ACC112 (cell line): Measurements from ENCODE around the gene ASCC3.
"Not testable (repeated sequence)": the region's sequence is repeated elsewhere in the genome, so short reads cannot be mapped to it uniquely, and the experiment has no call there.

Source experiments
- H2AFZ ChIP-seq: fragments of 200-600 bp; sonication (generic); one replicate; pipeline ENCODE4 v1.6.0; 2017; ENCODE audit warnings: antibody characterized with exemption, low read length; ENCODE audit not compliant: unreplicated experiment
- H3K27ac ChIP-seq: fragments of 200-600 bp; sonication (generic); 2 replicates; pipeline ENCODE4 v1.5.1; 2014; ENCODE audit warnings: low read depth, mild to moderate bottlenecking, antibody characterized with exemption, low read length, moderate library complexity
- H3K27me3 ChIP-seq: fragments of 200-600 bp; sonication (generic); 2 replicates; pipeline ENCODE4 v1.6.1; 2014; ENCODE audit warnings: mild to moderate bottlenecking, antibody characterized with exemption, low read length, moderate library complexity, mixed read lengths; ENCODE audit not compliant: insufficient read depth
- H3K36me3 ChIP-seq: fragments of 200-600 bp; sonication (generic); 2 replicates; pipeline ENCODE4 v1.6.1; 2016; ENCODE audit warnings: mild to moderate bottlenecking, antibody characterized with exemption, low read length, moderate library complexity, mixed read lengths; ENCODE audit not compliant: insufficient read depth
- H3K4me1 ChIP-seq: fragments of 200-600 bp; sonication (generic); one replicate; pipeline ENCODE4 v1.6.1; 2016; ENCODE audit warnings: low read length, mixed read lengths; ENCODE audit not compliant: insufficient read depth, unreplicated experiment, control insufficient read depth
- H3K4me3 ChIP-seq: fragments of 200-600 bp; sonication (generic); 2 replicates; pipeline ENCODE4 v1.5.1; 2014; ENCODE audit warnings: mild to moderate bottlenecking, low read depth, low read length
- H3K79me2 ChIP-seq: fragments of 200-600 bp; sonication (generic); one replicate; pipeline ENCODE4 v1.6.0; 2016; ENCODE audit warnings: low read length; ENCODE audit not compliant: control insufficient read depth, unreplicated experiment, insufficient read depth

The ASCC3 gene

DNA sequence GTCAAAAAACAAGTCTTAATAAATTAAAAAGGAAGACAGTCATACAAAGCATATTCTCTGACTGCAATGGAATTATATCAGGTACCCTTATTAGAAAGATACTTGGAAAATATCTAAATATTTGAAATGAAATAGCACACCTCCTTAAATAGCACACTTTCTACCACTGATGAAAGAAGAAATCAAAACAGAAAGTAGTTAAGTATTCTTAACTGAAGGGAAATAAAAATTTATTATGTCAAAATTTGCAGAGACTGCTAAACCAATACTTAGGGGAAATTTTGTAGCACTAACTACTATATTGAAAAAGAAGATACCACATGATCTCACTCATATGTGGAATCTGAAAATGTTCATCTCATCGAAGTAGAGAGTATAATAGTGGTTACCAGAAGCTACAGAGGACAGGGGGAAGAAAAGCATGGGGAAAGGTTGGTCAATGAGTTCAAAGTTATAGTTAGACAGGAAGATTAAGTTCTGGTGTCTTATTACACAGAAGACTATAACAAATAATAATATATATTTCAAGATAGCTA lies 112.2 kb downstream of the ASCC3 start:
- Histone ChIP-seq H3K4me3 (no peak overlapping the region), H3K27ac (no peak overlapping the region), H3K79me2 (no peaks in the 10 kb centered on the region), H3K27me3 (no peaks in the 10 kb centered on the region), H3K4me1 (no peaks in the 10 kb centered on the region), H3K36me3 (peaks cover 35% of the 10 kb centered on the region), H2AFZ (no peak overlapping the region)

DNA sequence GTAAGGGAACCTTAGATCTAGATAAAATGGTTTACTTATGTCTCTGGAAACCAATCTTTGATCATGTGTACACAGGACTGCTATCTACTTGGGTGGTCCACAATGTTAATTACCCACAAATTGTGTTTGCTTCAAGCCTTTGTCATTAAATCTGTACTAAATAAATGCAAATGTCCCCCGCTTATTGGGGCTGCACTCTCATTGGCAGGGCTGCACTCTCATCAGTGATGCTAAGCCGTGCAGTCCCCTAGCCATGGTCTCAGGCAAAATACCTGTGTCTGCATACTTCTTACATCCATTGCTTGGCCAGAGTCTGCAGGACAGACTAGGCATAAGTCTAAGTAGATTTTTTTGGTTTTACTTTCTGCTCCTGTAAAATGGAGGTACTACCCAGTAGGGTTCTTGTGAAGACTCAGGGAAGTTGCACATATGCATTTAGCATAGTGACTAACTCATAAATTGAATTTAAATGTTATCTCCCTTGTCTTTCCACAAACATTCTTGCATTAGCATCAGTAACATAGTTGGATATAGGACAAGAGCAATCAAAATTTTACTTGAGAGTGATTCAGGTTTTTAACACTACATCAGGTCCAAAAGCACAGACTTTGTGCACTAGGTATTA lies 117.4 kb downstream of the ASCC3 start:
- H2AFZ ChIP-seq, result no peak overlapping the region
- H3K27ac ChIP-seq, result no peak overlapping the region
- H3K36me3 ChIP-seq, result peaks cover 58% of the 10 kb centered on the region
- no peak overlapping the region for H3K4me3 ChIP-seq
- no peaks in the 10 kb centered on the region for H3K27me3 ChIP-seq
- no peaks in the 10 kb centered on the region for H3K4me1 ChIP-seq
- H3K79me2 ChIP-seq, result no peaks in the 10 kb centered on the region

DNA sequence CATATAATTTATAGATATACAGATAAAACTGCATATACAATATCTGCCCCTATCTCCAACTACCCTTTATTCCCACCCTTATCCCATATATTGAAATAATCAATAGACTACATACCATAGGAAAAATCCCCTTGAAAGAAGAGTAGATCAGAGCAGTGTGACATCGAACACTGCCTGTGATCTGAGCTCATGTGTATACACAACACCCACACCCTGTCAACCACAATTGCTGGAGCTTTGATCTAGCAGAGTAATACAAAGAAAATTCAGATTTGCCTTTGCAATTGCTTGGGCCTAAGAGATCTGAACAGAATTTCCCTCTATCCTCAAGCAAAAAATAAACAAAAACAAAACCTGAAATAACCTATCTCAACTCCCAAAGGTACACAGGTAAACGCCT lies 119.3 kb downstream of the ASCC3 start:
- H2AFZ ChIP-seq, result no peak overlapping the region
- no peaks in the 10 kb centered on the region for H3K27me3 ChIP-seq
- no peak overlapping the region for H3K27ac ChIP-seq
- no peak overlapping the region for H3K4me3 ChIP-seq
- H3K79me2 ChIP-seq, result no peaks in the 10 kb centered on the region
- H3K4me1 ChIP-seq, result no peaks in the 10 kb centered on the region
- H3K36me3 ChIP-seq, result peaks cover 54% of the 10 kb centered on the region

DNA sequence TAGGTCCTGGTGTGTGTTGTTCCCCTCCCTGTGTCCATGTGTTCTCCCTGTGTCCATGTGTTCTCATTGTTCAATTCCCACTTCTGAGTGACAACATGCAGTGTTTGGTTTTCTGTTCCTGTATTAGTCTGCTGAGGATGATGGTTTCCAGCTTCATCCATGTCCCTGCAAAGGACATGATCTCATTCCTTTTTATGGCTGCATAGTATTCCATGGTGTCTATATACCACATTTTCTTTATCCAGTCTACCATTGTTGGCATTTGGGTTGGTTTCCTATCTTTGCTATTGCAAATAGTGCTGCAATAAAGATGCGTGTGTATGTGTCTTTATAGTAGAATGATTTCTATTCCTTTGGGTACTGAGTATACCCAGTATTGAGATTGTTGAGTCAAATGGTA lies 122.7 kb downstream of the ASCC3 start:
- H3K27ac ChIP-seq, H3K4me3 ChIP-seq, H3K4me1 ChIP-seq, H2AFZ ChIP-seq, H3K27me3 ChIP-seq, H3K79me2 ChIP-seq: not testable (repeated sequence)
- peaks cover 21% of the 10 kb centered on the region for H3K36me3 ChIP-seq

DNA sequence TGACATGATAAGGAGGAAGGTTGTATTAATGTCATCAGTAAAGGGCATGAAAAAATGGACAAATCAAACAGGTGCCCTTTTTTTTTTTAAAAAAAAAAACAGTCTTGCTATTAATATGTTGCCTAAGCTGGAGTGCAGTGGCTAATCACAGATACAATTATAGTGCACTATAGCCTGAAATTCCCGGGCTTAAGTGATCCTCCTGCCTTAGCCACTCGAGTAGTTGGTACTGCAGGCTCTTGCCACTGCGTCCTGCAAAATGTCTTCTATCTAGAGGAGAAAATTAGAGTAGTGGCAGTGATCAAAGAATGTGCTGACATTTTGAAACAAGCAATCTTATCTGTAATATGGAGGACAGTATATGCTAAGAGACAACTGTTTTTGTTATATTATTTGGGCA lies 127.7 kb downstream of the ASCC3 start:
- peaks cover 5% of the 10 kb centered on the region for H3K36me3 ChIP-seq
- H3K4me1 ChIP-seq, result no peaks in the 10 kb centered on the region
- H2AFZ ChIP-seq, result no peak overlapping the region
- H3K79me2 ChIP-seq, result no peaks in the 10 kb centered on the region
- H3K27me3 ChIP-seq, result no peaks in the 10 kb centered on the region
- H3K4me3 ChIP-seq, result no peak overlapping the region
- H3K27ac ChIP-seq, result no peak overlapping the region

DNA sequence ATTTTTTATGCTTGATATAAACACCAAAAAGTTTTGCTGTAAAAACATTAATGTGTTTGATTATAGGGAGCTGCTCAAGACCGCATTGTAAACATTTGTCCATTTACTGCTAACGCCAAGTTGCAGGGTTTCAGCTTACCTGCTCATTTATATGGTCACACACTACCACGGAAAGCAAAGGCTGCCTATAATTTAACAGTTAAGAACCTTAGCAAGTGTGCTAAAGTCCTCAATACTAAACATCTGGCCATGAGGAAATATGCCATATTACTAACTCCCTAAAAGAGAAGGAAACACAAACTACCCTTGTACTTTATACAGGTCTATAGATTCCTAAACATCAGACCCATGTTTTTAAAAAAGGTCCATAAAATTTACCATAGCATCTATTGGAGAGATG lies 129.5 kb downstream of the ASCC3 start:
- Histone ChIP-seq H3K4me1 (no peaks in the 10 kb centered on the region), H3K4me3 (no peak overlapping the region), H2AFZ (no peak overlapping the region), H3K36me3 (peaks cover 11% of the 10 kb centered on the region; the same call in 1 of the 2 replicates), H3K27me3 (no peaks in the 10 kb centered on the region), H3K79me2 (no peaks in the 10 kb centered on the region), H3K27ac (no peak overlapping the region)

DNA sequence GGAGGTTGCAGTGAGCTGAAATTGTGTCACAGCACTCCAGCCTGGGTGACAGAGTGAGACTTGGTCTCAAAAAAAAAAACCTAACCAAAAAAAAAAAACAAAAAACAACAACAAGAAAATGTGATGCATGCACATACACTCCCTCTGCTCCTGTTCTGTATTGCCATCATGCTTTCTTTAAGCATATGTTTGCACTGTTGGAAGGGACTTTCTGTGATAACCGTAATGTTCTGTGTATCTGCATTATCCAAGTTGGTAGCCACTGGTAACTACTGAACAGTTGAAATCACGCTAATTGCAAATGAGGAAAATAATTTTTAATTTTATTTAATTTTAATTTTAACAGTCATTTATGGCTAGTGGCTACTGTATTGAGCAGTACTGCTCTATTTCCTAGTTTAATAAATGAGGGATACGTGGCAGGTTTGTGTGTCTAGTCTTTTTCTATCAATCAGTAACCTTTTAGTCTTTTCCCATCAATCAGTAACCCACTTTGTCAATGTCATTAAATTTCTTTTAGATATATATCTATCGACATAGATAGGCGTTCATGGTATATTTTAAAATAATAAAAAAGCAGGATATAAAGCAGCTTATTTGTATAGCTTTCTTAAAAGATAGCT lies 135.6 kb downstream of the ASCC3 start:
- no peak overlapping the region for H3K27ac ChIP-seq
- no peak overlapping the region for H3K4me3 ChIP-seq
- H3K36me3 ChIP-seq, result peaks cover 22% of the 10 kb centered on the region
- no peaks in the 10 kb centered on the region for H3K4me1 ChIP-seq
- H2AFZ ChIP-seq, result no peak overlapping the region
- H3K79me2 ChIP-seq, result no peaks in the 10 kb centered on the region
- no peaks in the 10 kb centered on the region for H3K27me3 ChIP-seq

DNA sequence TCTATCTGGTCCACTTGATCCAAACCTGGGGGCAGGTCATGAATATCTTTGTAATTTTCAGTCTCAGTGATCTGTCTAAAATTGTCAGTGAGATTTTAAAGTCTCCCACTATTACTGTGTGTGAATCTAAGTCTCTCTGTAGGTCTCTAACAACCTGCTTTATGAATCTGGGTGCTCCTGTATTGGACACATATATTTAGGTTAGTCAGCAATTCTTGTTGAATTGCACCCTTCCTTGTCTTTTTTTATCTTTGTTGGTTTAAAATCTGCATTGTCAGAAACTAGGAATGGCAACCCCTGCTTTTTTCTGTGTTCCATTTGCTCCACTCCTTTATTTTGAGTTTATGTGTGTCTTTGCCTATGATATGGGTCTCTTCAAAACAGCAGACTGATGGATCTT lies 140.7 kb downstream of the ASCC3 start:
- H3K36me3 ChIP-seq, result peaks cover 11% of the 10 kb centered on the region
- H3K4me3 ChIP-seq, result no peak overlapping the region
- H2AFZ ChIP-seq, result no peak overlapping the region
- no peaks in the 10 kb centered on the region for H3K79me2 ChIP-seq
- no peaks in the 10 kb centered on the region for H3K4me1 ChIP-seq
- H3K27me3 ChIP-seq, result no peaks in the 10 kb centered on the region
- H3K27ac ChIP-seq, result no peak overlapping the region

DNA sequence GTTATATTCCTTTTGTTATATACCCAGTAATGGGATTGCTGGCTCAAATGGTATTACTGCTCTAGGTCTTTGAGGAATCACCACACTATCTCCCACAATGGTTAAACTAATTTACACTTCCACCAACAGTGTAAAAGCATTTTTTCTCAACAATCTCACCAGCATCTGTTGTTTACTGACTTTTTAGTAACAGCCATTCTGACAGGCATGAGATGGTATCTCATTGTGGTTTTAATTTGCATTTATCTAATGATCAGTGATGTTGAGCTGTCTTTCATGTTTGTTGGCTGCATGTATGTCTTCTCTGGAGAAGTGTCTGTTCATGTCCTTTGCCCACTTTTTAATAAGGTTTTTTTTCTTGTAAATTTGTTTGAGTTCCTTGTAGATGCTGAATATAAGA lies 143.4 kb downstream of the ASCC3 start:
- H3K4me3 ChIP-seq, H3K4me1 ChIP-seq, H2AFZ ChIP-seq, H3K79me2 ChIP-seq, H3K27me3 ChIP-seq, H3K36me3 ChIP-seq, H3K27ac ChIP-seq: not testable (repeated sequence)

DNA sequence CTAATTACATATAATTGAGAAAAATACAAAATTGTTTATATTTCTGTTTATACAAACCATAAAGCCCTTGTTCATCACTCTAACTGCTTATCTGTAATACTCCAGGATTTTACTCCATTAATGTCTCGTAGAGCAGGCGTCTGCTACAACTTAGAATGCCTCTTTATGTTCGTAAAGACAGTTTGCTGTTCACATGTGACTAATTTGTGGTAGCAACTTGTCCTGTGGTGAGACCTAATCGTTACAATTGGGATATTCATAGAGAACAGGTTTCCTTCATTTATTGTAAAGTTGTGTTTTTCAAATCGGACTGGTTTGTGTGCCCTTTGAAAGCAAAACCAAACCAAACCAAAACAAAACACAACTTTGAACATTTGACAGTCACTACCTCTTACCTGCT lies 149.7 kb downstream of the ASCC3 start:
- no peak overlapping the region for H2AFZ ChIP-seq
- no peaks in the 10 kb centered on the region for H3K79me2 ChIP-seq
- H3K27ac ChIP-seq, result no peak overlapping the region
- H3K36me3 ChIP-seq, result no peaks in the 10 kb centered on the region; the same call in 1 of the 2 replicates
- no peaks in the 10 kb centered on the region for H3K4me1 ChIP-seq
- H3K27me3 ChIP-seq, result no peaks in the 10 kb centered on the region
- H3K4me3 ChIP-seq, result no peak overlapping the region
